Activated CD8-positive, alpha-beta memory T cell treated with anti-CD3 and anti-CD28 coated beads for 24 hours (primary cell): ENCODE data around the gene HDHD5.

Source experiments
- DNase-seq: peaks from one replicate; pipeline ENCODE4 v3.0.0-alpha.2; 2020

The HDHD5 gene

DNA sequence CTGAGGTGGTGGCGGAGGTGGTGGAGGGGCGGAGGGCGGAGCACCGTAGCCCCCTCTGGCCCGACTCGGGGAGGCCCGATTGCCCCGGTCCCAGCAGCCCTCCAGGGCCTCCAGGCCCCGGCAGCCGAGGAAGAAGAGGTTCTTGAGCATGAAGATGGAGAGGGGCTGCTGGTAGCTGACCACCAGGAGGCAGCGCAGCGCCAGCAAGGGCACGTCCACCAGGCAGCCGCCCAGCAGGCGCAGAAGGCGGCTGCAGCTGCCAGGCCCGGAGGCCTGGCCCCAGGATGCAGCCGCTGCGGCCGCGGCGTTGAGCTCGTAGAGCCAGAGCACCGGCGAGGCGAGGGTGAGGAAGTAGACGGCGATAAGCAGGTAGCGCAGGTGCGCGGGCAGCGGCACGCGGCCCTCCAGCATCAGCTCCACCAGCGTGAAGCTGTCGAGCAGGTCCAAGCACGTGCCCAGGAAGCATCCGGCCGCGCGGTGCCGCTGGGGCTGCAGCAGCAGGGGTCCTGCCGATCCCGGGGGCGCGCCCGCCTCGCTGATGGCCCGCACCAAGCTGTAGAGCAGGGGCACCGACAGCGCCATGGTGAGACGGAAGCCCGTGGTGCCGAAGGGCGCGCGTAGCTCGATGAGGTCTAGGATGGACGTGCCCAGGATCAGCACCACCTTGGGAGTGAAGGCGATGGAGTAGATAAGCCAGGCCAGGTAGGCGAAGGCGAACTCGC, 39.4 kb downstream of the HDHD5 start:
- no peak for DNase-seq

GRCh38 chr22:17118342-17118741, 40.7 kb downstream of the HDHD5 start:
- no peak for DNase-seq

DNA sequence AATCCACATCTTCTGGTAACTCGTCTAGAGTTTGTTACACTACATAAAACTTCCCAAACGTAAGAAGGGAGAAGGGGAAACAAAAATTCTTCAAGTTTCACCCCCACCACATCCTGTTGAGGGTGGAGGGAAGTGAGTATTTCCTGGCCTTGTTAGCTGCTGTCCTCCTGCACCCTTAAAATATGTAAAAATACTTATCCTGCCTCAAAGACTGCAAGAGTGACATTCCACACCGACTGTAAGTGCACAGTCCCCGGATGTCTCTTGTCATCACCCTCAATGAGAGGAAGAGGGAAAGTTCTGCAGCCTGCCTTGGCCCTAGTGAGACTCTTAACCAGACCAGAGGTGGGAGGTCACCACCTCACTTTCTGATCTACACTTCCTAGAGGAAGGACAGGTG, 41.2 kb downstream of the HDHD5 start:
- no peak for DNase-seq

DNA sequence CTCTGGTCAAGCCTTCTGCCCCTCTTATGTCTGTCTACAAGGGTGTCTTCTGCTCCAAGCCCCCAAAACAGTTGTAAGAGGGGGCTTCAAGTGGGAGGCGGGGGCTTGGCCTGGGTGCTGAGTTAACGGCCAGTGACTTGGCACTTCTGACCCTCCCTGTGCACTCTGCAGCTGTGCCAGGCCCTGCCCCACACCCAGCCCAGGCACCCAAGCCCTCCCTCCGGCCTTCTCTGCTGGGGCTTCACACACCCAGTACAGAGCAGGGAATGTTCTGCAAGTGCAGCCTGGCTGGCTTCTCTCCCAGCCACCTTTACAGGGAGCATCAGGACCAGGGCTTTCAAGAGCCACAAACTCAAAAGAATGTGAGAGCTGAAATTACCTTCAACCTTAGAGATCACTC, 41.7 kb downstream of the HDHD5 start:
- no peak for DNase-seq

- no peak for DNase-seq
Measured at GRCh38 chr22:17116572-17117330, 42.3 kb downstream of the HDHD5 start.

DNA sequence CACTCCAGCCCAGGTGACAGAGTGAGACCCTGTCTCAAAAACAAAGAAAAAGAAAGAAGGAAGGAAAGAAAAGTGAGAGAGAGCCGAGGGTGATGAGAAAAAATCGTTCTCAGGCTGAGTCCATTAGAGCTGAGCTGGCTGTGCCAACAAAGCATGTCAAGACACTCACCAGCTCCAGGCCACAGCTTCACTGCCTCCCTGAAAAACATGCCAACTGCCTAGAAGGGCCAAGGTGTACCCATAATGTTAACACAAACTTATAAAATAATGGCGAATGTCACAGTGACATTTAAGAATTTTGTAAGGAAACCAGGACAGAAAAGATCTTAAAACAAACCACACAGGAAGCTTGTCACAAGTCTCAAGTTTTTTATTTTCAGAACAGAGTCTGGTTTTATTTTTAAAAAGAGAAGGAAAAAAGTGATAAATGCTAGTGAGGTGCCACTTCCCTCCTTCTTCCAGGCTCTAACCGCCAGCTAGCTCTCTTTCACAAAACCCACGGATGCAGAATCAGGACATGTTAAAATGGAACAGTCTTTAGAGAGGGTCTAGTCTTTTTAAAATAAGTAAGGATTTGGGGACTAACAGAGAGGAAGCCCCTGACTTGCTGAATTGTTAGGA, 43.0 kb downstream of the HDHD5 start:
- DNase-seq: no peak

DNA sequence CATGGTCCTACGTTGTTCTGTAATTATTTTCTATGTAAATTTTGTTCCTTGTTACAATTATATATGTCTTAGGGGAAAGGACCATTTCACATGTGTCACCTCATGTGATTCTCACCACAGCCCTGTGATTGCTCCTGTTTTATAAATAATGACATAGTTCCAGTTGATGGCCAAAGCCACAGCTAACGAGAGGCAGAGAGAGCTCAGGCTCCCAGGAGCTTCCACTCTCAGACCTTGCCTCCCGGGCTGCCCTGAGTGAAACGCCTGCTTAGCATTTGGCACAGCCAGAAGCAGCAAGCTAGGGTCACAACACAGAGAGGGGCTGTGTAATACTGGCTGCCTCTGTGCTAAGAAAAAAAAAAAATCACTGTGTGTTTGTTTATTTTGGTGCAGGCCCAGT, 43.8 kb downstream of the HDHD5 start:
- no peak for DNase-seq

GRCh38 chr22:17114898-17115235, 44.2 kb downstream of the HDHD5 start:
- DNase-seq: no peak

- DNase-seq: no peak
Measured at GRCh38 chr22:17114173-17114897, 44.7 kb downstream of the HDHD5 start.

DNA sequence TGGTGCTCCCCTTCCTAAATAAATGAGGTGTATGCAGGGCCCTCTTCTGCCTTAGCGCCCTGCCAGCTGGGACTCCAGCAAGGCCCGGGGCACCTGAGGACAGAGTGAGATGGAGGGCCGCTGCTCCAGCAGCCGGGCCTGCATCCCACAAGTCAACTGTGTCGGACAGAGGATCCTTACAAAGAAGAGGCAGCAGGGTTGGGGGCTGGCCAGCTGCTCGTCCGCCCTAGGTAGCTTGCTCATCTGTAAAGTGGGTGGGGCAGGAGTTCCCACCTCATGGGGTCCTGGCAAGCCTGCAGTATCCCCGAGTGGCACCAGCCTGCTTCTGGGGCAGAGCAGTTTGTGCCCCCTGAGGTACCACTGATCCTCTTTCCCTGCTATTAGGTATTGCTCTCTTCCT, 45.5 kb downstream of the HDHD5 start:
- no peak for DNase-seq

DNA sequence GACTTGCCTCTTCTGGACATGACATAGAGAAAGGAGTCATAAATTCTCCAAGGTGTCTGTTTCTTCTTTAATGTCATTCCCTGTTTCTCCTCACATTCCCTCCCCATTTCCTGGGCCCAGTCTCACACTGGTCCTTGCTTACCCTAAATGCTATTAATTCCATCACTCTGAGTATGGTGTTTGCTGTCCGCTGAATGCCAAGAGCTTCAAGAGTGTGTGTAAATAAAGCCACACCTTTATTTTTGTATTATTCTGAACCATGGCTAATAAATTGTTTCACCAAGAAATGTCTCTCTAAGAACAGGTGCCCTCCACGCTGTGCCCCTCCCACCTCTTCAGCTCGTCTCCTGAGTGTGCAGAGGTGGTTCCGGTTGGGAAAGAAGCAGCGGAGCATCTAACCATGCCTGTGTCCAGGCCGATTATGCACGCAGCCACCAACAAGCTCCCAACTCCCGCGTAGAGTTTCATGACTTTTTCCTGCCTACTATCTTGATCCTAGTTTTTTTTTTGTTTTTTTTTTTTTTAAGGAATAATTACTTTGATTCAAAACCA, 46.5 kb downstream of the HDHD5 start:
- no peak for DNase-seq

- no peak for DNase-seq
Measured at GRCh38 chr22:17110791-17111550, 48.1 kb downstream of the HDHD5 start.

DNA sequence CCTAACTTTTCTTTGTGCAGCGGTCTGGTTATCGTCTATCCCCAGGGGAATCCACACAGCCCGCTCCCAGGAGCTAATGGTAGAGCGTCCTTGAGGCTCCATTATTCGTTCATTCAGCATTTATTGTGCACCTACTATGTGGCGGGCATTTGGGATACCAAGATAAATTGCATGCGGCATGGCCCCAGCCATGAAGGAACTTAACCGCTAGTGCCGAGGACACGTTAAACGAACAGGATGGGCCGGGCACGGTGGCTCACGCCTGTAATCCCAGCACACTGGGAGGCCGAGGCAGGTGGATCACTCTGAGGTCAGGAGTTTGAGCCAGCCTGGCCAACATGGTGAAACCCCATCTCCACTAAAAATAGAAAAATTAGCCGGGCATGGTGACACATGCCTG, 49.1 kb downstream of the HDHD5 start:
- DNase-seq: no peak

- DNase-seq: no peak
Measured at GRCh38 chr22:17109113-17109865, 49.8 kb downstream of the HDHD5 start.

GRCh38 chr22:17108256-17109112, 50.6 kb downstream of the HDHD5 start:
- no peak for DNase-seq

DNA sequence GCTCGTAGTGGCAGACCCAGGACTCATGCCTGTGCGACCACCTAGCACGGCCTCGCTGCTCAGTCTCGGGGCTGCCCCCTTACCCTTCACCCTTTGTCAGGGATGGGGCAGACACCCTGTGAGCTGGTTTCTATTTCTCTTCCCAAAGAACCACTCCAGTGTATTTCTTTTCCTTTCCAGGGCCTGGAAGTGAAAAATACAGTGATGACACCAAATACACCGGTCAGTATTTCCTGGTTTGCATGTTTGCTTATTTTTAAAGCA, 51.6 kb downstream of the HDHD5 start:
- no peak for DNase-seq

DNA sequence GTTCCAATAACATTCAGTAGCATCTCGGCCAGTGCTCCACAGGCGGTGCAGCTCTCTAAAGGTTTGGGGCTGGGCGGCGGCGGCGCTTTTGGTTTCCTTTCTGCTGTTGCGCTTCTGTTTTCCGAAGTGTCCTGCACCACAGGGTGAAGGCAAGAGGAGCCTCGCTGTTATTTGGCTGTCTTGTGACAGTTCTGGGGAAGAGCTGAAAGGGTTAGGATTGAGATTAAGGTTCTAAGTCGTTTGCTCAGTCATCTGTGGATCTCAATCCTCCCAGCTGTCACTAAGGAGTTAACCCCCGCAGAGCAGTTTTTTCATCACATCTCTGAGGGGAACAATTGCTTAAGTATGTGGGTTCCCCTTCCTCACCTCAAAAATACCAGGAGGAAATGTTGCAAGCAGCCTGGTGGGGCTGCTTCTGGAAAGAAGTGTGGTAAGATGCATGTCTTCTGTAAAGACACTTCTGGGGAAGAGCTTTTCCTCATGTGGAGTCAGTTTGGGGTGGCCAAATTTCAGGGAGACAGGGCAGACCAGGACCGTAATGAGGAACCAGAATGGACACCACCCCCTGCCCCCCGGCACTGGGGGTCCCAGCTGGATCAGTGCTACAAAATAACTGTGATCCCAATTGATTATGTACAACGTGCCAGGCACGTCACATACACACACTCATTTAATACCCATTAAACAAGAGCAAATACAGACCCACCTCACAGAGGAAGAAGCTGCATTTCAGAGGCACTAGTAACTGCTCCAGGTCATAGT, 52.1 kb downstream of the HDHD5 start:
- DNase-seq: no peak

DNA sequence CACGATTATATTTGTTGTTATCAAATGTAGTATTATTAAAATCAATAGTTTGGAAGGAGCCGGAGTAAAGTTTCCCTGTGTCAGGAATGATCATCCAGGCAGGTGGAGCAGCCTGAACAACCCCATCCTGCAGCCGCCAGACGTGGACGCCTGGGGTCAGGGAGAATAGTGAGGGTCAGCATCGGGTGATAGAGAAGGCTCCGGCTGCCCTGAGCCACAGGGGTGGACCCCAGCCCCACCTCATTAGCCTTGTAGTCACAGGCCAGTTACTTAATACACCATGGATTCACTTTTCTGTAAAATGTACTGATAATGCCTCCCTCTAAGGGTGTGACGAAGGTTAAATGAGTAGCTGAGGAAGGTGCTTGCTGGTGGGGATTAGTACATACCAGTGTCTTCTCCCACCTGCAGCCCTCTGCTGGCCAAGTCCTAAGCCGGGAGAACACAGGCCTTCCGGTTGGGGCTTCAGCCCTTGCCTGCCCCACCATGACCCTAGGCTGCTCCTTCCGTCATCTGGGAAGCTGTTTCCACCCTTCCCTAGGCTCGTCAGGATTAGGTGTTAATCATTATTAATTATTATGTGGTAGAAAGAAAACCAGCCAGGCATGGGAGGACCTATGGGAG, 52.8 kb downstream of the HDHD5 start:
- DNase-seq: no peak
